ENCODE data around the gene FOXP1. TPM values are rescaled to one million over a fixed set of nuclear protein-coding genes. Genes with fewer than 3 reads are reported as not detected.
"Not testable (repeated sequence)": the region's sequence is repeated elsewhere in the genome, so short reads cannot be mapped to it uniquely, and the experiment has no call there.

FOXP1 gene
- total RNA-seq, 1 experiment from 2014 or later: 22.1 TPM

DNA sequence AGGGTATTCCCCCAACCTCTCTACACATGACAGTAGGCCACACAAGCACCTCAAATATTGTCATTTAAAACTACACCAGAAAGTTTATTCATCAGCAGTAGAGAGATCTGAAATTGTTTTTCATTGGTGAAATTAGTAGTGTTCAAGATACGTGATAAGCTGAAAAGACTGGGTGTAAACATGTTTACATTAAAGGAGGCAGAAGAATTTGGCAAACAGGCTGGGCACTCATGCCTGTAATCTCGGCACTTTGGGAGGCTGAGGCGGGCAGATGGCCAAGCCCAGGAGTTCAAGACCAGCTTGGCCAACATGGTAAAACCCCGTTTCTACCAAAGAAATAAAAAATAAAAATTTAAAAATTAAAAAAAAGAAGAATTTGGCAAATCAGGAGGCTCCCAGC, 255.6 kb downstream of the FOXP1 start:
- Histone ChIP-seq H3K36me3 (no peaks in the 10 kb centered on the region), H3K4me1 (replicated peaks) (no peaks in the 10 kb centered on the region), H3K9me3 (replicated peaks) (no peaks in the 10 kb centered on the region), H3K4me3 (no peak overlapping the region), H3K27me3 (replicated peaks) (no peaks in the 10 kb centered on the region), H3K27ac (no peak overlapping the region)
- no peak for DNase-seq (ENCODE audit: low read depth in 1 of 2, low spot score in 2 of 2)

- Histone ChIP-seq H3K4me1 (replicated peaks) (no peaks in the 10 kb centered on the region), H3K9me3 (replicated peaks) (no peaks in the 10 kb centered on the region), H3K27me3 (replicated peaks) (no peaks in the 10 kb centered on the region), H3K27ac (no peak overlapping the region), H3K4me3 (no peak overlapping the region), H3K36me3 (no peaks in the 10 kb centered on the region)
- no peak for DNase-seq (ENCODE audit: low read depth in 1 of 2, low spot score in 2 of 2)
Measured at GRCh38 chr3:71325715-71326114, 257.8 kb downstream of the FOXP1 start.

GRCh38 chr3:71324224-71324623, 259.3 kb downstream of the FOXP1 start:
- H3K27ac ChIP-seq; H3K9me3 ChIP-seq (replicated peaks); H3K4me1 ChIP-seq (replicated peaks); H3K4me3 ChIP-seq; H3K27me3 ChIP-seq (replicated peaks); DNase-seq (ENCODE audit: low read depth in 1 of 2, low spot score in 2 of 2); H3K36me3 ChIP-seq: not testable (repeated sequence)

GRCh38 chr3:71323558-71323957, 260.0 kb downstream of the FOXP1 start:
- H3K4me1 ChIP-seq (replicated peaks): no peaks in the 10 kb centered on the region
- H3K36me3 ChIP-seq: no peaks in the 10 kb centered on the region
- DNase-seq (ENCODE audit: low read depth in 1 of 2, low spot score in 2 of 2): no peak
- H3K27ac ChIP-seq: no peak overlapping the region
- no peak overlapping the region for H3K4me3 ChIP-seq
- H3K27me3 ChIP-seq (replicated peaks): no peaks in the 10 kb centered on the region
- no peaks in the 10 kb centered on the region for H3K9me3 ChIP-seq (replicated peaks)

GRCh38 chr3:71322154-71322553, 261.4 kb downstream of the FOXP1 start:
- Histone ChIP-seq H3K36me3 (no peaks in the 10 kb centered on the region), H3K9me3 (replicated peaks) (no peaks in the 10 kb centered on the region), H3K4me3 (no peak overlapping the region), H3K4me1 (replicated peaks) (peaks cover 5% of the 10 kb centered on the region; the same call in 1 of the 2 replicates), H3K27me3 (replicated peaks) (no peaks in the 10 kb centered on the region), H3K27ac (no peak overlapping the region)
- no peak for DNase-seq (ENCODE audit: low read depth in 1 of 2, low spot score in 2 of 2)

- H3K9me3 ChIP-seq (replicated peaks): no peaks in the 10 kb centered on the region
- H3K27ac ChIP-seq: no peak overlapping the region
- no peaks in the 10 kb centered on the region for H3K27me3 ChIP-seq (replicated peaks)
Measured at GRCh38 chr3:71319771-71320170, 263.8 kb downstream of the FOXP1 start.

DNA sequence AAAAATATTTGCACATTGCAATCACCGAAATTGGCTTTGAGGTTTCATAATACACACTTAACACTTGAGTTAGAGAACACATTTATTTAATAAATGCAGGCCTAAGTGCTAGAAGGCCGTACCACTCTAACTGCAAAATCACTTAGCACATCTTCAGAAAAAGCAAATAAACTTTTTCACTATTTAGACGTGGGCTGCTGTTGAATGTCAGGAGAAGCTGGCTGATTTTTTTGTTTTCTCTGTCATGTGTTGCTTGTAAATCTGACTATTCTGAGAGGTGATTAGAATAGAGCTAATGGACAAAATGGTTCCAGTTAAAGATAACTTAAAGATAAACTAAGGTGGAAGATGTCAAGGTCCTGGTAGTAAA, 265.1 kb downstream of the FOXP1 start:
- no peaks in the 10 kb centered on the region for H3K9me3 ChIP-seq (replicated peaks)
- H3K4me3 ChIP-seq: no peak overlapping the region
- no peaks in the 10 kb centered on the region for H3K36me3 ChIP-seq
- peaks cover 5% of the 10 kb centered on the region; the same call in 1 of the 2 replicates for H3K4me1 ChIP-seq (replicated peaks)
- no peaks in the 10 kb centered on the region for H3K27me3 ChIP-seq (replicated peaks)
- DNase-seq (ENCODE audit: low read depth in 1 of 2, low spot score in 2 of 2): no peak
- H3K27ac ChIP-seq: no peak overlapping the region

More at GRCh38 chr3:71319771-71320170, 263.8 kb downstream of the FOXP1 start:
- Histone ChIP-seq H3K36me3 (no peaks in the 10 kb centered on the region), H3K4me1 (replicated peaks) (peaks cover 5% of the 10 kb centered on the region; the same call in 1 of the 2 replicates), H3K4me3 (no peak overlapping the region)
- no peak for DNase-seq (ENCODE audit: low read depth in 1 of 2, low spot score in 2 of 2)

DNA sequence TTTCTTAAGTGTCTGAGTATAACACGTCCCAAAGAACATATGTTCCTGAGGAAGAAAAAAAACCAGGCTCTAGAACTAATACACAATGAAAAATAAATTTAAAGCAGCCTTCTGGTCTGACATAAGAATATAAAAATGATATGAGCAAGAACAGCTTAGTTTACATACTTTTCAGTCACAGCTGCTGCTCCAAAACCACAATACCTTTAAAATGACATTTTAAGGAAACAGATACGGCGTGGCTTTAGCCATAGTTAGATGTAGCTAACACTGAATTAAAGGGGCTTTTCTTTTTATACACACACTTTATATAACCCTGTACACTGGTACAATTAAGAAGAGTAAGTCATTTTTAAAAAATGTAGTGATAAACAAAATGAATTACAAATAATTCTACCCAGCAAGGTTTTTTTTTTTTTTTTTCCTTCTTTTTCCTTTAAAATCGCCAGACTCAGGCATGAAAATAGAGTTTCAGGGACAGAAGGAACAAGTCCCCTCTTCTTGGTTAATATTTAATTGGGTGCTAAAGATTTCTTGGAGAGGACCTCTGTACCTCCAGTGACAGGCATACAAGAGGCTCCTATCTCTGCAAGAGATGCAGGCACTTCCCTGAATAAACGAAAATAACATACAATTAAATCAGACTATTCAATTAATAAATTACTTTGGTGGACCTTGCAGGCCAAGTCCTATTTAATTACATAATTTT, 265.6 kb downstream of the FOXP1 start:
- no peak for DNase-seq (ENCODE audit: low read depth in 1 of 2, low spot score in 2 of 2)
- Histone ChIP-seq H3K27me3 (replicated peaks) (no peaks in the 10 kb centered on the region), H3K36me3 (no peaks in the 10 kb centered on the region), H3K4me1 (replicated peaks) (peaks cover 5% of the 10 kb centered on the region; the same call in 1 of the 2 replicates), H3K4me3 (no peak overlapping the region), H3K9me3 (replicated peaks) (no peaks in the 10 kb centered on the region), H3K27ac (no peak overlapping the region)

DNA sequence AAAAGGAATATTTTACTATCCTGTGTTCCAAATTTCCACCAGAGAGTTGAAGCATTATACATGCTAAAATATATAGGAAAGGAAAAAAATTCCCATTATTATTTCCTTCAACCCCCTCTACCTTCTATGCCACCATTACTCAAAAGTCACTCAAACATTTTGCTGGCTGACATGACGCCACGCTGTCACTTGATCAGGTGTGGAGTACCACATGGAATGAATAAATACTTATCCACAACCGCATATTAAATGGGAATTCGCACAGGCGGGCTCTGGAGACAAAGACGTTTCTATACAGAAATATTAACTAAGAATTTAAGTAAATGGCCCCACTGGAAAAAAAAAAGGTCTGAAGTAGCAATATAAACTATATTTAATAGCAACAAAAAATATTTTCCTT, 266.4 kb downstream of the FOXP1 start:
- H3K27me3 ChIP-seq (replicated peaks): no peaks in the 10 kb centered on the region
- no peak overlapping the region for H3K4me3 ChIP-seq
- no peak overlapping the region for H3K27ac ChIP-seq
- DNase-seq (ENCODE audit: low read depth in 1 of 2, low spot score in 2 of 2): no peak
- H3K36me3 ChIP-seq: no peaks in the 10 kb centered on the region
- peaks cover 5% of the 10 kb centered on the region; the same call in 1 of the 2 replicates for H3K4me1 ChIP-seq (replicated peaks)
- no peaks in the 10 kb centered on the region for H3K9me3 ChIP-seq (replicated peaks)

DNA sequence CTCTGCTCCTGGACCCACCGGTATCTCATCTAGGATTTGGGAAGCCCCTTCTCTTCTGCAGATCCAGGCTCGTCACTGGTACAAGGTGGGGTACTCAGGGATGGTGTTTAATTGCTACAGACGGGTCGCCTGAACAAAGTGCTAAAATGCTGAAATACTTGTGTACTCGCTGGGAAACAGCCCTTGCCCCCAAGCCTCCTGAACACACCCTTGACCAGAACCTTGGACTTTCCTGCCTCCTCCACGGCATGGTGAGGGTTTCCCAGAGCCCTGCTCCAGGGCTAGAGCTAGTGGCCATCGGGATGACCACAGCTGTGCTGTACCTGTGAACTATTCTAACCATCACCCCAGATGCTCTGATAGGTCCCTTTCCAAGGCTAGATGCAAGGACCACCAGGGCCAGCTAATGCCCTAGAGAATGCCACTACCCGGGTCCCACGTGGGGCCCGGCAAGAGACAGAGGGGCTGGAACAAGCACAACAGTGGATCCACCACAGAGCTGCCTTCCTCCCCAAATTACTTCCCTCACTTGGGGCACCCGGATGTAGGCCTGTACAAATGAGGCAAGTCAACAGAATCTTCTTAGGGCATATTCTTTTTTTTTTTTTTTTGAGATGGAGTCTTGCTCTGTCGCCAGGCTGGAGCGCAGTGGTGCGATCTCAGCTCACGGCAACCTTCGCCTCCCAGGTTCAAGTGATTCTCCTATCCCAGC, 267.3 kb downstream of the FOXP1 start:
- Histone ChIP-seq H3K27ac (no peak overlapping the region), H3K4me1 (replicated peaks) (peaks cover 7% of the 10 kb centered on the region; the same call in 1 of the 2 replicates), H3K4me3 (no peak overlapping the region), H3K27me3 (replicated peaks) (no peaks in the 10 kb centered on the region), H3K36me3 (no peaks in the 10 kb centered on the region), H3K9me3 (replicated peaks) (no peaks in the 10 kb centered on the region)
- DNase-seq (ENCODE audit: low read depth in 1 of 2, low spot score in 2 of 2): no peak

GRCh38 chr3:71315431-71315830, 268.1 kb downstream of the FOXP1 start:
- no peak overlapping the region for H3K27ac ChIP-seq
- H3K9me3 ChIP-seq (replicated peaks): no peaks in the 10 kb centered on the region
- H3K36me3 ChIP-seq: no peaks in the 10 kb centered on the region
- H3K4me3 ChIP-seq: no peak overlapping the region
- H3K4me1 ChIP-seq (replicated peaks): peaks cover 15% of the 10 kb centered on the region
- H3K27me3 ChIP-seq (replicated peaks): no peaks in the 10 kb centered on the region
- no peak for DNase-seq (ENCODE audit: low read depth in 1 of 2, low spot score in 2 of 2)

- Histone ChIP-seq H3K27me3 (replicated peaks) (no peaks in the 10 kb centered on the region), H3K9me3 (replicated peaks) (no peaks in the 10 kb centered on the region), H3K36me3 (no peaks in the 10 kb centered on the region), H3K27ac (no peak overlapping the region), H3K4me3 (no peak overlapping the region), H3K4me1 (replicated peaks) (peaks cover 31% of the 10 kb centered on the region)
- DNase-seq (ENCODE audit: low read depth in 1 of 2, low spot score in 2 of 2): no peak
Measured at GRCh38 chr3:71313844-71314243, 269.7 kb downstream of the FOXP1 start.

DNA sequence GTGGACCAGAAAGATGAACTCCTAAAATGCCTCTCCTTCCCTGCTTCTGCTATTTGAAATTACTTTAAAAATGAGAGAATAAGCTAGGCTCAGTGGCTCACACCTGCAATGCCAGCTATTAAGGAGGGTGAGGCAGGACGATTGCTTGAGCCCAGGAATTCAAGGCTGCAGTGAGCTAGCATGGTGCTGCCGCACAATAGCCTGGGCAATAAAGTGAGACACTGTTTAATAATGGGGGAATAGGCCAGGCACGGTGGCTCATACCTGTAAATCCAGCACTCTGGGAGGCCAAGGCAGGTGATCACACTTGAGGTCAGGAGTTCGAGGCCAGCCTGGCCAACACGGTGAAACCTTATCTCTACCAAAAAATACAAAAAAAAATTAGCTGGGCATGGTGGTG, 271.1 kb downstream of the FOXP1 start:
- H3K4me1 ChIP-seq (replicated peaks): peaks cover 27% of the 10 kb centered on the region
- no peaks in the 10 kb centered on the region for H3K9me3 ChIP-seq (replicated peaks)
- H3K27me3 ChIP-seq (replicated peaks): no peaks in the 10 kb centered on the region
- DNase-seq (ENCODE audit: low read depth in 1 of 2, low spot score in 2 of 2): no peak
- no peaks in the 10 kb centered on the region for H3K36me3 ChIP-seq
- no peak overlapping the region for H3K4me3 ChIP-seq
- H3K27ac ChIP-seq: no peak overlapping the region

- no peaks in the 10 kb centered on the region for H3K27me3 ChIP-seq (replicated peaks)
- H3K27ac ChIP-seq: no peak overlapping the region
- no peak for DNase-seq (ENCODE audit: low read depth in 1 of 2, low spot score in 2 of 2)
- peaks cover 27% of the 10 kb centered on the region for H3K4me1 ChIP-seq (replicated peaks)
- H3K9me3 ChIP-seq (replicated peaks): no peaks in the 10 kb centered on the region
- no peaks in the 10 kb centered on the region for H3K36me3 ChIP-seq
- H3K4me3 ChIP-seq: no peak overlapping the region
Measured at GRCh38 chr3:71311661-71312046, 271.9 kb downstream of the FOXP1 start.
